Testis (tissue), 5 donors: Measurements from ENCODE around the gene OTX1. TPM values are rescaled to one million over a fixed set of nuclear protein-coding genes. Genes with fewer than 3 reads are reported as not detected.

ENCODE experiments used
- DNase-seq: peaks from one replicate; pipeline ENCODE4 v3.0.0-alpha.2; 2019
- H3K27ac ChIP-seq, 2 donors: fragments of 200-600 bp; sonication (generic); one replicate each; pipeline ENCODE4 v1.5.1; 2019
- H3K27me3 ChIP-seq: fragments of 200-600 bp; sonication (generic); one replicate; pipeline ENCODE4 v1.5.1; 2019
- H3K36me3 ChIP-seq: fragments of 200-600 bp; sonication (generic); one replicate; pipeline ENCODE4 v1.5.1; 2017; ENCODE audit warnings: low read depth; ENCODE audit errors: missing control alignments
- H3K4me1 ChIP-seq: fragments of 200-600 bp; sonication (generic); one replicate; pipeline ENCODE4 v1.5.1; 2019
- H3K4me3 ChIP-seq, 2 donors: fragments of 200-600 bp; sonication (generic); one replicate each; pipeline ENCODE4 v1.5.1; 2017 to 2019
- H3K9me3 ChIP-seq: fragments of 200-600 bp; sonication (generic); one replicate; pipeline ENCODE4 v1.5.1; 2017
- POLR2A ChIP-seq: fragments of 450-650 bp; IDR thresholded peaks from one replicate; pipeline ENCODE4 v1.6.1; 2017; ENCODE audit warnings: antibody characterized with exemption, mild to moderate bottlenecking, moderate library complexity
- WGBS, 2 donors: methylation state at CpG; one replicate each; pipeline ENCODE4 v1.1.5; 2018; 5-methylcytosine and 5-hydroxymethylcytosine counted together
- intact Hi-C: fragments of 100-400 bp; cut with DNase I; formaldehyde crosslinking; loops from one replicate; pipeline ENCODE4 v1.15.1; 2023; ENCODE audit warnings: low total_unique reads
- long read RNA-seq, 2 donors: transcript quantifications; one replicate each; lab custom pipeline, GENCODE V29; 2026
- polyA plus RNA-seq: library from polyadenylated mRNA; stranded (reverse); fragments of 350-450 nt; fragmentation: Illumina TruSeq; extraction: RNeasy Lipid Tissue Mini Kit (QIAGEN cat#74804); gene quantifications from one replicate; pipeline ENCODE4 v1.2.3, GENCODE V29; 2014; ENCODE audit warnings: low read depth, low replicate concordance; ENCODE audit not compliant: insufficient read depth
- total RNA-seq, 2 donors: library from RNA; depleted of rRNA; stranded (reverse); fragments of >200 nt; gene quantifications; one replicate each; pipeline ENCODE4 v1.2.3, GENCODE V29; 2016
- TF ChIP-seq, protein P1 (sequence below), 3 experiments: fragments of 450-650 bp in 2 of 3; fragments of 200-600 bp in 1 of 3; sonication (generic) in 1 of 3; IDR thresholded peaks; one replicate each; pipeline ENCODE4 v1.5.1; 2016 to 2019; ENCODE audit warnings: antibody characterized with exemption in 3 of 3, mild to moderate bottlenecking in 2 of 3, moderate library complexity in 1 of 3

The OTX1 gene
- total RNA-seq (under 1 TPM; 0.39 to 0.56 TPM), polyA plus RNA-seq (0.36 TPM)
- long read RNA-seq, donor 1: 0 reads
- long read RNA-seq, donor 2: 0 reads

DNA sequence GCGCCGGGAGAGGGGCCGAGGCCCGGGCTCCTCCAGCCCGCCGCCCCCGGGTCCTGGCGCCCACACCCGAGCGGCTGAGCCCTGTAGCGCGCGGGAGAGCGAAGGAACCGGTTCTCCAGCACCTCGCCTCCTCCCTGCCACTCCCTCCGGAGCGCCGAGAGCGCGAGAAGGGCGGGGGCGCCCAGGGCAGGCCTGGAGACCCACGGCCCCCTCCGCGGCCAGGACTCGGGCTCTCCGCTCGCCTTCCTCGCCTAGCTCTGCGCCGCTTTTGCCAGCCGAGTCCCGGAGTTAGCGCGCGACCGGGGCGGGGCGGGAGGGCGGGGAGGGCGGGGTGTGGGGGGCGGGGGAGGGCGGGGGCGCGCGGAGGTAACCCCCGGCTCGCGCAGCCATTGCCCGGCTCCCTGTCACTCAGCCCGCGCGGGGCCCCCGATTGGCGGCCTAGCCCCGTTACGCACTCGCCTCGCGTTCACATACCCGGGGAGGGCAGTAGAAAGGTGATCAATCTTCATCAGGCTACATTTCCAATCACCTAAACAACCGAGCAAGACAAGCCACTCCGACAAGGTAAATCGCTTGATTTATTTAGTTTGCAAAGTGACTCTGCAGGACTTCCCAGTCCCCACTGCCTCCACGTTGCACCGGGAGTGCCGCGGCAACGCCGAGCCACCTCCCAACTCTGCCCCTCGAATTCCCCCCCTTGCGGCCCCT lies at the start of gene OTX1:
TSS of gene OTX1 (plus strand) at position 497 of the 708 bp plus-strand sequence. CDS start 2,161 bp downstream, outside the sequence.
- Histone ChIP-seq H3K27me3 (no peaks in the 10 kb centered on the region), H3K4me3 (peak within 1 kb of the TSS; percentile 56 to 57), H3K9me3 (no peaks in the 10 kb centered on the region), H3K4me1 (peaks cover 5% of the 10 kb centered on the region), H3K27ac (no peak within 1 kb of the TSS), H3K36me3 (no peaks in the 10 kb centered on the region)
- WGBS, 2 donors: 0 to 1% methylated on average over 5 to 57 of the region's 73 CpGs
- no peak for TF ChIP-seq POLR2A
- TF ChIP-seq, protein P1, sequence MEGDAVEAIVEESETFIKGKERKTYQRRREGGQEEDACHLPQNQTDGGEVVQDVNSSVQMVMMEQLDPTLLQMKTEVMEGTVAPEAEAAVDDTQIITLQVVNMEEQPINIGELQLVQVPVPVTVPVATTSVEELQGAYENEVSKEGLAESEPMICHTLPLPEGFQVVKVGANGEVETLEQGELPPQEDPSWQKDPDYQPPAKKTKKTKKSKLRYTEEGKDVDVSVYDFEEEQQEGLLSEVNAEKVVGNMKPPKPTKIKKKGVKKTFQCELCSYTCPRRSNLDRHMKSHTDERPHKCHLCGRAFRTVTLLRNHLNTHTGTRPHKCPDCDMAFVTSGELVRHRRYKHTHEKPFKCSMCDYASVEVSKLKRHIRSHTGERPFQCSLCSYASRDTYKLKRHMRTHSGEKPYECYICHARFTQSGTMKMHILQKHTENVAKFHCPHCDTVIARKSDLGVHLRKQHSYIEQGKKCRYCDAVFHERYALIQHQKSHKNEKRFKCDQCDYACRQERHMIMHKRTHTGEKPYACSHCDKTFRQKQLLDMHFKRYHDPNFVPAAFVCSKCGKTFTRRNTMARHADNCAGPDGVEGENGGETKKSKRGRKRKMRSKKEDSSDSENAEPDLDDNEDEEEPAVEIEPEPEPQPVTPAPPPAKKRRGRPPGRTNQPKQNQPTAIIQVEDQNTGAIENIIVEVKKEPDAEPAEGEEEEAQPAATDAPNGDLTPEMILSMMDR (IDR thresholded peaks at IDR 0.05): no peak
- intact Hi-C loops: no loop called here
- peak; percentile 49 for DNase-seq

DNA sequence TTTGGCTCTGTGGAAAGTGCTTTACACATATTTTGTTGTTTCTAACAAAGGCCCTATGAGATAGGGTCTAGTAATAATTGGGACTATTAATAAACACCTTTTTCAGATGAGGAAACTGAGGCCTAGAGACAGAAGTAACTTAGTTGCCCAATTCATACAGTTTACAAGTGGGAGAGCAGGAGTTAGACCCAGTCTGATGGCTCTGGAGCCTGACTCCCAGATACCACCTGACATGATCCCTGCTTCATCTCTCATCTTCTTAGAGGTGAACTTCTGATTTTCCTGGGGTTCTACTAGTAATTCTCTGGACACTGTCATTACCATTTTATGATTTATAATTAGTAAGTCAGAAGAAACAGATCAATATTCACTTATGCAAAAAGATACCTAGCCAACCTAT lies 49.1 kb upstream of the OTX1 start:
- H3K27me3 ChIP-seq: no peaks in the 10 kb centered on the region
- no peak overlapping the region for H3K4me3 ChIP-seq
- H3K9me3 ChIP-seq: no peaks in the 10 kb centered on the region
- H3K27ac ChIP-seq: no peak overlapping the region
- H3K4me1 ChIP-seq: no peaks in the 10 kb centered on the region
- intact Hi-C loops: no loop called here
- H3K36me3 ChIP-seq: no peaks in the 10 kb centered on the region
- DNase-seq: no peak
- TF ChIP-seq, protein P1 (IDR thresholded peaks at IDR 0.05): no peak
- no peak for TF ChIP-seq POLR2A

DNA sequence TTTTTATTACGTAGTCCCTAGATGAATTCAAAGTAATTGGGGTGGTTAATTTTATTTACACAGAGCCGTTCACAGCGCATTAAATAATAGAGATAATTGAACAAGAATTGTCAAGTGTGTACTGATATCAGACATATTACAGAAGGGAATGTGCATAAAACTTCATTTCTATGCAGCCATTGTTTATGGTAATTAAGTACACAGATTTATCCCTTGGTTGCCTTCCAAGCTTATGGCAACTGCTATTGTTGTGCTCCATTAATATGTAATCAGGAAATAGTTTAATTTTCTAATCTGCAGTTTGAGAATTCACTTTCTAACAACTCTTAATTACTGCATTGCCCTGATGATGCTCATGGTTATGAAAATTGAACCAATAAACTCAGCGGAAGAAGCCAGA lies 47.3 kb upstream of the OTX1 start:
- no peak overlapping the region for H3K27ac ChIP-seq
- no peak overlapping the region for H3K4me3 ChIP-seq
- H3K27me3 ChIP-seq: no peaks in the 10 kb centered on the region
- H3K9me3 ChIP-seq: no peaks in the 10 kb centered on the region
- intact Hi-C loops: no loop called here
- no peak for DNase-seq
- 88 to 89% methylated on average over 4 of the region's 4 CpGs for WGBS, 2 donors
- no peaks in the 10 kb centered on the region for H3K4me1 ChIP-seq
- H3K36me3 ChIP-seq: no peaks in the 10 kb centered on the region
- TF ChIP-seq, protein P1 (IDR thresholded peaks at IDR 0.05): no peak
- TF ChIP-seq POLR2A: no peak

DNA sequence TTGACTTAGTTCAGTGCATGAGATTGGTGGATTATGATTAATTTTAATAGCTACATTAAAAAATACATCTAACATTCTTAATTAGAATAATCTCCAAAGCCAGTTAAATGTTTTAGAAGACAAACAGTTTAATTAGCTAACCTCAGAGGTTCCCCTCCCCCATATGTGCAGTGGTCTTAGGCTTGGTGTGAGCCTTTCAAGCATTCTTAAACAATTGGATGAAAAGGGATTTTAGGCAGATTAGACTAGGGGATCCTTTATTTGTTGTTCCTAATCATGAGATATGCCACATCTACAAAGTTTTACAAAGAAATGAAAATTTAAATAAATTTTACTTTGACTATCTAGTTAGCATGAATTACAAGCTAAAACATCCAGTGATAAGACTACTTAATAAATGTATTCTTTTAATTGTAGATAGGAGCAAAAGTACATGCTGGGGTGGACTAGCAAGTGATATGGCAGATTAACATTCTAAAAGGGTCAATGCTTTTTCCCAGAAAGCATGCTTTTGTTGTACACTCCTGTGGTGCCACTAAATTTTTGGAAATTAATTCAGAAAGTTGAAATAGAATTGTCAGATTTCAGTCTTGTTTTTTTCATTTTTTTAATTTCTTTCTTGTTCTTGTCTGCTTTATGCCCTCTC lies 42.7 kb upstream of the OTX1 start:
- Histone ChIP-seq H3K27ac (no peak overlapping the region), H3K27me3 (no peaks in the 10 kb centered on the region), H3K4me3 (no peak overlapping the region), H3K36me3 (no peaks in the 10 kb centered on the region), H3K9me3 (no peaks in the 10 kb centered on the region), H3K4me1 (no peaks in the 10 kb centered on the region)
- TF ChIP-seq, protein P1 (IDR thresholded peaks at IDR 0.05): no peak
- no peak for TF ChIP-seq POLR2A
- intact Hi-C loops: no loop called here
- DNase-seq: no peak
